ENCODE results near the gene NOP56. TPM values are rescaled to one million over a fixed set of nuclear protein-coding genes. Genes with fewer than 3 reads are reported as not detected.

Gene NOP56
- polyA plus RNA-seq, 2 of the 4 experiments (the other 2 are of a cell fraction): 571 to 658 TPM

GRCh38 chr20:2610941-2611720 is 41.3 kb upstream of the NOP56 start:
- FAIRE-seq: no peak
- Histone ChIP-seq H3K4me2 (no peak overlapping the region), H3K4me3 (no peak overlapping the region), H3K9me3 (peaks cover 14% of the 10 kb centered on the region), H3K27ac (no peak overlapping the region), H3K4me1 (no peaks in the 10 kb centered on the region)
- WGBS (ENCODE audit: missing lambda C conversion rate): 12% methylated on average over 6 of the region's 6 CpGs
- CTCF ChIA-PET: interaction anchor here (1.3 to 1.5 kb wide), 2 partner anchors 11 to 16 kb away, joined by 4 to 5 read pairs; no protein-coding TSS in a partner anchor
- POLR2A ChIA-PET: no interaction called here
- peak; percentile 24 to 30; a peak in 1 of 6 replicates for ATAC-seq
- no peak for DNase-seq (ENCODE audit: low read depth in 1 of 2, low spot score in 1 of 2)
- TF ChIP-seq JUNB (IDR thresholded peaks at IDR 0.05) (no peak), FOSL2 (IDR thresholded peaks at IDR 0.05) (no peak), FOSL2 (CRISPR knock-in tag; IDR thresholded peaks at IDR 0.05) (no peak), ATOH8 (CRISPR knock-in tag; IDR thresholded peaks at IDR 0.05; ENCODE audit: low read depth) (no peak), NPAS2 (CRISPR knock-in tag; IDR thresholded peaks at IDR 0.05; ENCODE audit: borderline replicate concordance) (no peak), FOXS1 (CRISPR knock-in tag; IDR thresholded peaks at IDR 0.05) (no peak), ZFP36 (IDR thresholded peaks at IDR 0.05; ENCODE audit: borderline replicate concordance, partially characterized antibody) (no peak), RAD21 (conservative IDR thresholded peaks at IDR 0.05 in 1 of 2, IDR thresholded peaks at IDR 0.05 in 1 of 2) (no peak), HOXB13 (CRISPR knock-in tag; IDR thresholded peaks at IDR 0.05; ENCODE audit: low read depth) (no peak), HOXB5 (CRISPR knock-in tag; IDR thresholded peaks at IDR 0.05) (no peak), SREBF2 (IDR thresholded peaks at IDR 0.05) (no peak), CBX2 (IDR thresholded peaks at IDR 0.05; ENCODE audit: borderline replicate concordance, low read depth) (no peak), CHD2 (IDR thresholded peaks at IDR 0.05; ENCODE audit: low read length, partially characterized antibody) (no peak), HEYL (CRISPR knock-in tag; IDR thresholded peaks at IDR 0.05) (no peak), FOSB (CRISPR knock-in tag; IDR thresholded peaks at IDR 0.05) (no peak), ZNF302 (CRISPR knock-in tag; IDR thresholded peaks at IDR 0.05) (no peak), JUN (IDR thresholded peaks at IDR 0.05) (no peak), ZSCAN20 (CRISPR knock-in tag; IDR thresholded peaks at IDR 0.05) (no peak), POLR2AphosphoS2 (conservative IDR thresholded peaks at IDR 0.05; ENCODE audit: low read length) (no peak), NR3C1 (IDR thresholded peaks at IDR 0.05) (no peak)

GRCh38 chr20:2612073-2612472 is 40.4 kb upstream of the NOP56 start:
- no peak for FAIRE-seq
- ATAC-seq: no peak
- peaks cover 6% of the 10 kb centered on the region for H3K9me3 ChIP-seq
- TF ChIP-seq FOXS1 (CRISPR knock-in tag; IDR thresholded peaks at IDR 0.05): no peak
- no peak for TF ChIP-seq JUNB (IDR thresholded peaks at IDR 0.05)
- TF ChIP-seq FOSB (CRISPR knock-in tag; IDR thresholded peaks at IDR 0.05): no peak
- no peak for TF ChIP-seq NPAS2 (CRISPR knock-in tag; IDR thresholded peaks at IDR 0.05; ENCODE audit: borderline replicate concordance)
- CTCF ChIA-PET: interaction anchor here (0.9 to 1.5 kb wide), 3 partner anchors 12 to 30 kb away, joined by 3 to 5 read pairs (median 4); no protein-coding TSS in a partner anchor
- no peak overlapping the region for H3K27ac ChIP-seq
- 7% methylated on average over 3 of the region's 3 CpGs for WGBS (ENCODE audit: missing lambda C conversion rate)
- H3K4me2 ChIP-seq: no peak overlapping the region
- H3K4me1 ChIP-seq: no peaks in the 10 kb centered on the region
- POLR2A ChIA-PET: no interaction called here
- DNase-seq (ENCODE audit: low read depth in 1 of 2, low spot score in 1 of 2): no peak
- no peak overlapping the region for H3K4me3 ChIP-seq

GRCh38 chr20:2616634-2617033 is 35.8 kb upstream of the NOP56 start:
- H3K9me3 ChIP-seq: peaks cover 10% of the 10 kb centered on the region
- H3K27ac ChIP-seq: no peak overlapping the region
- TF ChIP-seq FOSL2 (IDR thresholded peaks at IDR 0.05): no peak
- TF ChIP-seq FOSL2 (CRISPR knock-in tag; IDR thresholded peaks at IDR 0.05): no peak
- TF ChIP-seq ZSCAN20 (CRISPR knock-in tag; IDR thresholded peaks at IDR 0.05): no peak
- no peak for TF ChIP-seq HMGXB4 (CRISPR knock-in tag; IDR thresholded peaks at IDR 0.05; ENCODE audit: borderline replicate concordance)
- TF ChIP-seq SREBF2 (IDR thresholded peaks at IDR 0.05): no peak
- no peak for TF ChIP-seq CHD2 (IDR thresholded peaks at IDR 0.05; ENCODE audit: low read length, partially characterized antibody)
- TF ChIP-seq NR3C1 (IDR thresholded peaks at IDR 0.05): no peak
- no peak for TF ChIP-seq TFCP2L1 (CRISPR knock-in tag; IDR thresholded peaks at IDR 0.05)
- TF ChIP-seq CEBPB (IDR thresholded peaks at IDR 0.05): no peak
- POLR2A ChIA-PET: no interaction called here
- CTCF ChIA-PET: no interaction called here
- peaks cover 7% of the 10 kb centered on the region; the same call in 2 of the 3 replicates for H3K4me1 ChIP-seq
- ATAC-seq (no peak), DNase-seq (ENCODE audit: low read depth in 1 of 2, low spot score in 1 of 2) (no peak), FAIRE-seq (no peak)
- WGBS (ENCODE audit: missing lambda C conversion rate): 47% methylated on average over 9 of the region's 9 CpGs
- no peak overlapping the region for H3K4me3 ChIP-seq
- H3K4me2 ChIP-seq: no peak overlapping the region

All from A549 (cell line).